Vagina (tissue), 2 donors: ENCODE data around the gene OGG1.

Source experiments
- CTCF ChIP-seq, 3 experiments: fragments of 450-650 bp in 2 of 3; fragments of 200-600 bp in 1 of 3; sonication (generic) in 1 of 3; IDR thresholded peaks; one replicate each; pipeline ENCODE4 v1.5.1; 2017 to 2019; ENCODE audit warnings: antibody characterized with exemption in 3 of 3, mild to moderate bottlenecking in 2 of 3, moderate library complexity in 2 of 3
- POLR2A ChIP-seq, 2 donors: fragments of 450-650 bp; IDR thresholded peaks; one replicate each; pipeline ENCODE4 v1.6.1; 2017; ENCODE audit warnings: antibody characterized with exemption in 2 of 2, mild to moderate bottlenecking in 2 of 2, moderate library complexity in 2 of 2
- POLR2AphosphoS5 ChIP-seq, 2 donors: sonication (generic); formaldehyde crosslinking; IDR thresholded peaks; one replicate each; pipeline ENCODE4 v1.9.0; 2017; ENCODE audit warnings: antibody characterized with exemption in 2 of 2, mild to moderate bottlenecking in 2 of 2, low read depth in 1 of 2; ENCODE audit not compliant: insufficient read depth in 1 of 2

DNA sequence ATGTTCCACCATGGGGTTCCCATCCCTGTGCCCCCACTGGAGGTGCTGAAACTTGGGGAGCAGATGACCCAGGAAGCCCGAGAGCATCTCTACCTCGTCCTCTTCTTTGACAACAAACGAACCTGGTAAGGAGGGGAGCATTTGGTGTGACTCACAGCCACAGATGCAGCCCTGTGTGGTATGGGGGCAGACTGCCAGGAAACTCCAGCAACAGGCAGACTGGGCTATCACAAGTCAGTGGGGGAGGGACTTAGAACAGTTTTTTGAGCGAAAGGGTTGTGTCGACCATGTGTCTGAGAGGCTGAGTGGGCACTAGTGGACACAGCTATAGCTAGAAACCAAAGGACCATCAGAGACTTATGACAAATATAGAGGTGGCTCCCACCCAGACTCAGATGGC lies 3.4 kb upstream of the OGG1 start:
- TF ChIP-seq CTCF (IDR thresholded peaks at IDR 0.05), result no peak
- no peak for TF ChIP-seq POLR2A (IDR thresholded peaks at IDR 0.05)
- TF ChIP-seq POLR2AphosphoS5 (IDR thresholded peaks at IDR 0.05; ENCODE audit: insufficient read depth in 1 of 2, low read depth in 1 of 2), result no peak
